HG03457 (cell line): ENCODE measurements around the gene NANOGP8.
"Not testable (repeated sequence)": the region's sequence is repeated elsewhere in the genome, so short reads cannot be mapped to it uniquely, and the experiment has no call there.

ENCODE experiments used
- ATAC-seq: cut with Tn5 transposase; IDR thresholded peaks from one replicate; pipeline ENCODE4 v1.9.1; 2021; ENCODE audit warnings: moderate number of reproducible peaks; ENCODE audit not compliant: unreplicated experiment

NANOGP8 gene

DNA sequence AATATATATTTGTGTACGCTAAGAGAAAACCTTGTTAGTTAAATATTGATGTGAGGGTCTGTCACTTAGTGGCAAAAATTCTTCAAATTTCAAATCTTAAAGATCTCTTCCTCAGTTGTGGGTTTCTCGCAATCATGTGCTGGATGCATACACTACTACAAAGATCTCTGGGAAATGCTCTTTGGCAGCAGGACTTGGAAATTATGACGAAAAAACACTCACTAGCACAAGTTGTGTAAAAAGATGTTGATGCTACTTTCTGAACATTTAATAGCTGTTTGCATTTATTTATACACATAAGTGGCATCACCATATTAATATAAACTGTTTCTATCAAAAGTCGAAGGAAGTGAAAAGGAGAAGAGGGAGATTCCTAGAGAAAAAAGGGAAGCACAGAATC lies 10.8 kb upstream of the NANOGP8 start:
- no peak for ATAC-seq

DNA sequence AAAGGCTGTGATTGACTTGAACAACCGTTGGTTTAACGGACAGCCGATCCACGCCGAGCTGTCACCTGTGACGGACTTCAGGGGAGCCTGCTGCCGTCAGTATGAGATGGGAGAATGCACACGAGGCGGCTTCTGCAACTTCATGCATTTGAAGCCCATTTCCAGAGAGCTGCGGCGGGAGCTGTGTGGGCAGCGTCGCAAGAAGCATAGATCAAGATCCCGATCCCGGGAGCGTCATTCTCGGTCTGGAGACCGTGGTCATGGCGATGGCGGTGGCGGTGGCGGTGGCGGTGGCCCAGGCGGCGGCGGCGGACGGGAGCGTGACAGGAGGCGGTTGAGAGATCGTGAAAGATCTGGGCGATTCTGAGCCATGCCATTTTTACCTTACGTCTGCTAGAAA lies 7.8 kb upstream of the NANOGP8 start:
- ATAC-seq = no peak

DNA sequence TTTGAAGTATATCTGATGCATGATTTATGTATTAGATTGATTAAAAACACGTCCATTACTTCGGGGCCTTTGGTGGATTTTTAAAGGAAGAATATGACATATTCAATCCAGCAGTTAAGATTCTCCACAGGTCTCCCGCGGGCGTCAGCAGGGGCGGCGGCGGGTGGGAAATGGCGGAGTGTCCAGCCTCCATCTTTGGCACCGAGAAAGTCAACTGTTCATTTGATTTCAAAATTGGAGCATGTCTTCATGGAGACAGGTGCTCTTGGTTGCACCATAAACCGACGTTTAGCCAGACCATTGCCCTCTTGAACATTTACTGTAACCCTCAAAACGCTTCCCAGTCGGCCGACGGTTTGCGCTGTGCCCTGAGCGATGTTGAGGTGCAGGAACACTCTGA lies 7.2 kb upstream of the NANOGP8 start:
- no peak for ATAC-seq

DNA sequence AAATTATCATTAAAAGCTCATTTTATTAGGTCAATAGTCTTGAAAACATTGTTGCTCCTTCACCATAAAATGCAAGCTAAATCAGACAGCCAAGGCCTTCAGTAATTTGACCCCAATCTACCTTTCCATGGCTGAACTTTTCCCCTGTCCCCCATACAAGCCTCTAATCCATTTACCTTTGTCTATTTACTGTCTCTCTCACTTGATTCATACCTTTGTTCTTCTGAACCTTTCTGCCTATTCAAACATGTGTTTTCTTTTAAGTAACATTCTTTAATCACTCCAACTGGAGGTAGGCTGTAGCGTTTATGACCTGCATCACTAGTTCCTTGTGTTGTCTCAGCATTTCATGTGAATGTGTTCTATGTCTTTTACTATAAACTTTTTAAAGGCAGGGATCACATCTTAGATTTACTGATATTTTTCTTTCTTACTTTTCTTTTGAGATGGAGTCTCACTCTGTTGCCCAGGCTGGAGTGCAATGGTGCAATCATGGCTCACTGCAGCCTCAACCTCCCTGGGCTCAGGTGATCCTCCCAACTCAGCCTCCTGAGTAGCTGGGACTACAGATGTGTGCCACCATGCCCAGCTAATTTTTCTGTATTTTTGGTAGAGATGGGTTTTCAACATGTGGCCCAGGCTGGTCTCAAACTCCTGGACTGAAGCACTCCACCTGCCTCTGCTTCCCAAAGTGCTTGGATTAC lies 5.2 kb upstream of the NANOGP8 start:
- ATAC-seq = no peak

DNA sequence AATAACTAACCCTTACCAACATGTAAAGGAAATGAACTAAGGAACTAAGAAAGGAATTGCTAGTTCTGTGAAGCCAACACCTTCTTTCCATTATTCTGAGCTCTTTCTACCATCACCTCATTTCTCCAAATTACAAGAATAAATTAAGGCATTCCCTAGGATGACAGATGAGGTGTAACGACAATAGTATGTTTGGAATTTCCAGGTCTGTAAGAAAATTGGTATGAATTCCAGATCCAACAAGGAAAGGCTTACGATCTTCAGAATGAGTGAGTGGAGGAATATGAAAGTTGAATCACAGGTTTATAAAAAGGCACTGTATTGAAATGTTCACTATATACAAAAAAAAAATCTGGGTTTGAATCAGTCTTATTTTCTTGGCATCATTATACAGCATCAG lies 4.5 kb upstream of the NANOGP8 start:
- no peak for ATAC-seq

DNA sequence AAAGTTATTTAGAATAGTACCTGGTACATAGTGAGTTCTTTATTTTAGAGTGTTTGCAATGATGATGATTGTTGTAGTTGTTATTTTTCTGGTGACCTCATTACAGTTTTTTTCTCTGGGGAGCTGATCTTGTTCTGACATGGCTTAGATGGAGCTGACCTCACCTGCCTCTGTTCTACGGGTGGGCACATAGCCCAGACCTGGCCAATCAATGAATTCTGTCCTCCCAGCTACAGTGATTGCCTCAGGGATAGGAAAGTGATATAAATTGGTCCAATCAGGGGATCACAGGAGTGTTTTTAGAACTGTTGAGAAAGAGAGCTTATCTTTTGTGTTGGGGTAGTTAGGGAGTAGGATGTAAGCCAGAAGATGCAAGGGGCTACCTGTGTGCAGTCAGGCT lies 3.2 kb upstream of the NANOGP8 start:
- ATAC-seq = no peak

DNA sequence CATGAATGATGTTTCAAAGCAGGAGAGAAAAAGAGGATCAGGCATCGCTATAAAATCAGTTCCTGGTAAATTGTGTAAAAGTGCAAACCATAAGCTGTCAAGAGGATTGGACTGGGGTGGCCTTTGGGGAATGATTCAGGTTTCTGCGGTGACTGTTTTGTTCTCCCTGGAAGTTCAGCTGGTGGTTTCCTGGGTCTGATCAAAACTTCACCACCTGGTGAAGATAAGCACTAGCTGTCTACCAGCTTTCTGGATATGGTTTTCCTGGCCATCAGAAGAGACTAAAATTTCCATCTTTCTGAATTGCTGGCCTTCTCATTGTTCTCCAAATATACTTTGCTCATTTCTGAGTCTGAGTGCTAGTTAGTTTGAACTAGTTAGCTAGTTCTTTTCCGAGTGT lies 2.7 kb upstream of the NANOGP8 start:
- no peak for ATAC-seq

DNA sequence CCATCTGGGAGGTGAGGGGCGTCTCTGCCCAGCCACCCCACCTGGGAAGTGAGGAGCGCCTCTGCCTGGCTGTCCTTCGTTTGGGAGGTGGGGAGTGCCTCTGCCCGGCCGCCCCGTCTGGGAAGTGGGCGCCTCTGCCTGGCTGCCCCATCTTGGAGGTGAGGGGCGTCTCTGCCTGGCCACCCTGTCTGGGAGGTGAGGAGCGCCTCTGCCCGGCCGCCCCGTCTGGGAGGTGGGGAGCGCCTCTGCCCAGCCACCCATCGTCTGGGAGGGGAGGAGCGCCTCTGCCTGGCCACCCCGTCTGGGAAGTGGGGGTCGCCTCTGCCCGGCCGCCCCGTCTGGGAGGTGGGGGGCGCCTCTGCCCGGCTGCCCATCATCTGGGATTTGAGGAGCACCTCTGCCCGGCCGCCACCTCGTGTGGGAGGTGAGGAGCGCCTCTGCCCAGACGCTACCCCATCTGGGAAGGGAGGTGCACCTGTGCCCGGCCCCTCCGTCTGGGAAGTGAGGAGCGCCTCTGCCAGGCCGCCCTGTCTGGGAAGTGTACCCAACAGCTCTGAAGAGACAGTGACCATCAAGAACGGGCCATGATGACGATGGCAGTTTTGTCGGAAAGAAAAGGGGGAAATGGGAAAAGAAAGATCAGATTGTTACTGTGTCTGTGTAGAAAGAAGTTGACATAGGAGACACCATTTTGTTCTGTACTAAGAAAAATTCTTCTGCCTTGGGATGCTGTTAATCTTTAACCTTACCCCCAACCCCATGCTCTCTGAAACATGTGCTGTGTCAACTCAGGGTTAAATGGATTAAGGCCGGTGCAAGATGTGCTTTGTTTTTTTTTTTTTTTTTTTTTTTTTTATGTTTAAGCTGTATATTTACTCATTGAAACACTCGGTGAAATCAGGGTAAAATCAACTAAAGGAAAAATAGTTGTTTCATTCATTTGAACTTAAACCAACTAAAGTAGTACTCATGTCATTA lies 2.4 kb downstream of the NANOGP8 start:
- ATAC-seq = not testable (repeated sequence)

DNA sequence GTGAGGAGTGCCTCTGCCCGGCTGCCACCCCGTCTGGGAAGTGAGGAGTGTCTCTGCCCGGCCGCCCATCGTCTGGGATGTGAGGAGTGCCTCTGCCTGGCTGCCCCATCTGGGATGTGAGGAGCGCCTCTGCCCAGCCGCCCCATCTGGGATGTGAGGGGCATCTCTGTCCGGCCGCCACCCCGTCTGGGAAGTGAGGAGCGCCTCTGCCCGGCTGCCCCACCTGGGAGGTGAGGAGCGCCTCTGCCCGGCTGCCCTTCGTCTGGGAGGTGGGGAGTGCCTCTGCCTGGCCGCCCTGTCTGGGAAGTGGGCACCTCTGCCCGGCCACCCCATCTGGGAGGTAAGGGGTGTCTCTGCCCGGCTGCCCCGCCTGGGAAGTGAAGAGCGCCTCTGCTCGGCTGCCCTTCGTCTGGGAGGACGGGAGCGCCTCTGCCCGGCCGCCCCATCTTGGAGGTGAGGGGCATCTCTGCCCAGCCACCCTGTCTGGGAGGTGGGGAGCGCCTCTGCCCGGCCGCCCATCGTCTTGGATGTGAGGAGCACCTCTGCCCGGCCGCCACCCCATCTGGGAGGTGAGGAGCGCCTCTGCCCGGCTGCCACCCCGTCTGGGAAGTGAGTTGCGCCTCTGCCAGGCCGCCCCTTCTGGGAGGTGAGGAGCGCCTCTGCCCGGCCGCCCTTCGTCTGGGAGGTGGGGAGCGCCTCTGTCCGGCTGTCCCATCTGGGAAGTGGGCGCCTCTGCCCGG lies 3.3 kb downstream of the NANOGP8 start:
- ATAC-seq = not testable (repeated sequence)

DNA sequence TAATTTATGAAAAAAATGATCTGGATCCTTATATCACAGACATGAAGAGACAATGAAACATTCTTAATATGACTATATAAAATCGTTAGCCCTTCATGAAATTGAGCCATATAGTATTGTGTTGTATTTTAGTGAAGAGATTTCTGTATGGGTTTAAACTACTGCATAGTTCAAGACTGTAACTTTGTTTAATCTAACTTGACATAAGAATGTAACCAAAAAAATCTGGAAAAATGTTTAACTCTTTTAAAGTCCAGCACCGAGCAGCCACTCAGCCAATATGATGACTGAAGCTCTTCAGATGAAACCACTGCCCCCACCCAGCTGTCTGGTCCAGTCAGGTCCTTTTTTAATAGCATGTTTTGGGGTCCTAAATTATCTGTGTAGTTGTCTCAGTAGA lies 4.9 kb downstream of the NANOGP8 start:
- no peak for ATAC-seq

DNA sequence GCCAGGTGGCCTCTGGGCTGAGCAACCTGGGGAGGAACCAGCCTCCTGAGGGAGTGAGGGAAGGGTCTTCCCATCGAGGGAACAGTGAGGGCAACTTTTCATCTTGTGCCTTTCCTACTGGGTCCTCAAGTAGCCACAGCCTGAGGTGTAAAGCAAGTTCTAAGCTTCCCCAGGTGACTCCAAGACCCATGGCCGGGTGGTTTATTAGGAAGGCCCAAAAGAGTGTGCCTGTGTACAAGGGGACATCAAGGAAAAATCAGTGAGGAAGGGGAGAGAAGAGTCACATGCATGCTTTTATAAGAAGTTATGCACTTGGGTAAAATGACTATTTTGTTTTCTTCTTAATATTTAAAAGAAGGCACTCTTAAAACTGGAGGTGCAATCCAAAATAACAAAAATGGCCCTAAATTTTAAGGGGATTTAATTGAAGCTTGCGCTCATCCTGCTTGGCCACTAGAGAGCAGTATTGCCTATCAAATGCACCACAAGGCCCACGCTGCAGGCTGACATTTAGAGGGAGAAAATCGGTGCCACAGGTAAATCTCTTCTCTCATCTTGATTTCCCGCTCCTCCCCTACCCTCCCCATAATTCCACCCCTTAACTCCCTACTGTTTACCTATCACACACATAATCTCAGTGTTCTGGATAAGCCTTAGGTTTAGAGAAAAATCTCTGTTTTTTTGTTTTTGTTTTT lies 6.7 kb downstream of the NANOGP8 start:
- ATAC-seq = no peak

DNA sequence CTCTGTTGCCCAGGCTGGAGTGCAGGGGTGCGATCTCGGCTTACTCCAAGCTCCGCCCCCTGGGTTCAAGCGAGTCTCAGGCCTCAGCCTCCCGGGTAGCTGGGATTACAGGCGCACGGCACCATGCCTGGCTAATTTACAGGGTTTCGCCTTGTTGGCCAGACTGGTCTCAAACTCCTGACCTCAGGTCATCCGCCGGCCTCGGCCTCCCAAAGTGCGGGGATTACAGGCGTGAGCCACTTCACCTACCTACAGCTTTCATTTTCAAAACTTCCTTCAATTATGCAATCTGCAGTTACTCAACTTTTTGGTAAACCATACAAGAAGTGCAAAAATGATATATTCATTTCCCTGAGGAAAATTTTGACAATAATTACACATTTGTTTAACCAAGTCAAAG lies 14.0 kb downstream of the NANOGP8 start:
- no peak for ATAC-seq

DNA sequence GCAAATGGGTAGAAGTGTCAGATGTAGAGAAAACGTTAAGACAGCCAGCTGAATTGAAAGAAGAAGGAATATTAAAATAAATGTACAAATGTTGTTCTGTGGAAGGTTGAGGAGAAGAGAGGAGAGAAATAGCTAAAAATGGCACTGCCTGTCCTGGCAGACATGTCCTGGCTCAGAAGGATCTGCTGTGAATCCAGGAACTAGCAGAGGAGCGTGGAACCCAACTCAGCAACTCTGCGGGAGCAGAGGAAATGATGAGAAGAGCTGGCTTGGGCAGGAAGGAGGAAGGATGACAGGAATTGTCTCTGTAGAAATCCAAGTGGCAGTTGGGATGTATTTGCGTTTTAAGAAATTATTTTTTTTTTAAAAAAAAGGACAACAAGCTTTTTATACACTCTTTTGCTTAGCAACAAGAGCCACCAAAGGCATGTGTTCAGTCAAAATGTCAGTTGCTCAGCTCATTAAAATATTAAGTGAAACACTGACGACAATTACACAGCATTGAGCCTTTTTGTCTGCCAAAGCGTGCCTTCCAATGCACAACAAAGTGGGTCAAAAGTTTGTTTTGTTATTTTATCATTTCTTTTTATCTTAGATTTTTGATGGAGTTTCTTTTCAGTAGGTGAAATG lies 16.1 kb downstream of the NANOGP8 start:
- no peak for ATAC-seq

DNA sequence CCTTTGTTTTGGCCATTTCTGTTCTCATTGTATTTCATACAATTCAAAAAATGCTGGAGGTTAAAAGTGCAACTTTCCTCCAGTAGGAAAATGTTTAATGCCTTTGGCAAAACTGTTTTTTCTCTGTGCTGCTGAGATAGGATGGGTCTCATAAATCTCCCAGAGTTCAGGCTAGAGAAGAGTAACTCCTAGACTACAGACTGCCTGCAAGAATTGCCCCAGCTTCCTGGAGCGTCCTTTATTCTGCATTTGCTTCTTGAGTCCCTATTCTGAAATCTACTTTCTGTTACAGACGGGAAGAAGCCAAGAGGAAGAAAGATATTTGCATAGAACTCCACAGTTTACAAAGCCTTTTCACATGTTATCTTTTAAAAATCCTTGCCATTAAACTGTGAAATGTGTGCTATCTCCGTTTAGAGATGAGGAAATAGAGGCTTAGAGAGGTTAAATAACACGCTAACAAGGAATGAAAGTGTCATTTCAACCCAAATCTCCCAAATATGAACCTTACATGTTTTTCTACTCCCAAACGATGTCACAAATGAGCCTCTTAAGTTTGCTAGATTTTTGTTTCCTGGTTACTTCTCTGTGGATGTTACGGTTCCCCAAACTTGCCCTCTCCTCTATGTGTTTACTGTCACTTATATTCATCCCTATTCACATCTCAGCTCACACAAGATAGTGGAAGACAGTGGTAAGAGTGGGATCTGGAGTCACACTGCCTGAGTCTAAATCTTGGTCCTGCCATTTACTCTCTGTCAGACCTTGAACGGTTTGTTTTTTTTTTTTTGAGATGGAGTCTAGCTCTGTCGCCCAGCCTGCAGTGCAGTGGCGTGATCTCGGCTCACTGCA lies 17.4 kb downstream of the NANOGP8 start:
- no peak for ATAC-seq

DNA sequence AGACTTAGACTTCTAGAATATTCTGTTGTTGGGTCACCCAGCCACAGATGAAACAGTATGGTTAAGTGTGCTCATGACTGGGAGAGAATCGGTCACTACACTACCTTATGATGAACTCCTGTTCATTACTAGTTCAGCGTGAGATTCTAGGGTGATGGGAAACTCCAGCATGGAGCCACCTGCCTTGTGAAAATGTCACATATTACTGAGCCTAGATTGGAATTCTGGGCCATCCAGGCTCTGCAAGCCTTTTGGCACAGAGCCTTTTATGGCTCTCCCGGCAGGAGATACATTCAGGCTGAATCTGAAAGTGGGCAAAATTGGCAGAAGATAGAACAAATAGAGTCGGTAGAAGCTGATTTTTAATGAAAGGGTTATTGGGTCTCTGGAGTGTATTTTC lies 19.0 kb downstream of the NANOGP8 start:
- no peak for ATAC-seq

DNA sequence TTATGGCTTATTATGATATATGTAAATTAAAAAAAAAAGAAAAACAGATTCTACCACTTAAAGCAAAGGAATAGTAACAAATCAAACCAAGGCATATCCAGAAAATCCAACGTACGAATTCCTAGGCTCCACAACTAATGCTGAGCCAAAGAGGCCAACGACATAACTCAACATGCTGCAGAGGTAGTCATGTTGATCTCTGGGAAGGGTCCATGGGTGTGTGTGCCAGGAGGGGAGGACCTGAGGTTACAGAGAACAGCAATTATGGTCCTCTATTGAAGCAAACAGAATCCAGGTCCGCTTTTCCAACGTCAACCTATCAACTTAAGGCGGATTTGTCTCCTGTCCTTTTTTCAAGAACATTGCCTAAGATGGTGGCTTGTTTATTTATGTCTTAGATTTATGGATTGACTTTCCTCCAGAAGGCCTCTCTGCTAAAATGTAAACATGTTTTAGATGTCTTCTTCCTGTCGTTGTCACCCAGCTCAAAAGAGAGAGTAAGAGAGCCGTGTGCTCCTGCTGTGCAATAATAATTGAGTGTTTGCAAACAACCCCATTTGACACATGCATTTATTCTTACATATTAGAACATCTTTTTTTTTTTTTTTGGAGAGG lies 20.4 kb downstream of the NANOGP8 start:
- ATAC-seq = no peak

DNA sequence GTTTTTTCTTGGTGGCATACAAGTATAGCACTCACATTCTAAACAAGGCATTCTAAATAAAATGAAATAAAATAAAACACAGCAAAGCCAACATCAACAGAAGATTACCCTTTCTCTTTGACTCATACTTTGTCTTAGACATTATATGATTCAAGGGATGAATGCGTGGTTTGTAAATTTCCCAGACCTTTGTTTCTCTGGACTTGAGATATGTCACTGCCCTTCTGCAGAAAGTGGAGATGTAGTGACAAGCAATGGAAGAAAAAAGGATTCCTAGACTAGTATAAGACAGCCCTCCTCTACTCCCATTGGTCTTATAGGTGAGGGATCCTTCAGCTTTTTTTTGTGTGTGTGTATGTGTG lies 22.4 kb downstream of the NANOGP8 start:
- no peak for ATAC-seq

DNA sequence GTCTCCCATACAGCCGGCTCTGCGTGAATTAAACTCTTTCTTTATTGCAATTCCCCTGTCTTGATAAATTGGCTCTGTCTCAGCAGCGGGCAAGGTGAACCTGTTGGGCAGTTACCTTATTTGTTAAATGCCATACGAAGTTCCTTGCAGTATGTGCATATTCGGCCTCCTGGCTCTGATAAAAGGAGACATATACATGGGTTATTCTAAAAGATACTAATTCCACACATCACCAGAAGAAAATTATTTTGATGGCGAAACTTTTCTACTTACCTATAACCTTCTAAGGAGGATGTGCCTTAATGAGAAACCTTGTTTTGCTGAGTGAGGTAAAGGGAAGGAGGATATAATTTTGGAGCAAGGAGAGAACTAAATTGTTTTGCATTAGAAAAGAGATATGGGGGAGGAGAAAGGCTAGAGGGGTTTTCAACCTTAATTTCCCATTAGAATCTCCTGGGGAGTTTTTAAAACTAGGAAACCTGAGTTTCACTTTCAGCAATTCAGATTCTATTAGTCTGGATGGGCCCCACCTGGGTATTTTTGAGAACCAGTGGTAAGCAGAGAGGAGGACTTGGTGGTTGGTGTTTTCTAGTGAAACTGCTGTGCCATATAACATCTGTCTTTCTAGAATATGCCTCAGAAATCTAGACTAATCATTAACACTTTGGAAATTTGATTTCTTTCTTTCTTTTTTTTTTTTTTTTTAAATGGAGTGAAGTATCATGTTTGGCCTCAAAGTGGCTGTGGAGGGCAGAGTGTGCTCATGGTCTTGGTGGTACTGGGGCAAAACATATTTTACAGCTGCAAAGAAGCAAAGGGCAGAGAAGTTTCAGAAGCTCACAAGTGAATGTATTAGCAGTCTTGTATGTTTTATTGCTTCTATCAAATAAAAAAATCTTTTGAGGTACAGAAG lies 23.0 kb downstream of the NANOGP8 start:
- peak; percentile 70 for ATAC-seq
